GM19468 (cell line): ENCODE results near the gene FABP6.

Source experiments
- ATAC-seq: cut with Tn5 transposase; IDR thresholded peaks from one replicate; pipeline ENCODE4 v1.9.1; 2021; ENCODE audit warnings: mild to moderate bottlenecking, moderate library complexity, moderate number of reproducible peaks; ENCODE audit not compliant: unreplicated experiment; ENCODE audit errors: extremely low read depth

FABP6 gene

DNA sequence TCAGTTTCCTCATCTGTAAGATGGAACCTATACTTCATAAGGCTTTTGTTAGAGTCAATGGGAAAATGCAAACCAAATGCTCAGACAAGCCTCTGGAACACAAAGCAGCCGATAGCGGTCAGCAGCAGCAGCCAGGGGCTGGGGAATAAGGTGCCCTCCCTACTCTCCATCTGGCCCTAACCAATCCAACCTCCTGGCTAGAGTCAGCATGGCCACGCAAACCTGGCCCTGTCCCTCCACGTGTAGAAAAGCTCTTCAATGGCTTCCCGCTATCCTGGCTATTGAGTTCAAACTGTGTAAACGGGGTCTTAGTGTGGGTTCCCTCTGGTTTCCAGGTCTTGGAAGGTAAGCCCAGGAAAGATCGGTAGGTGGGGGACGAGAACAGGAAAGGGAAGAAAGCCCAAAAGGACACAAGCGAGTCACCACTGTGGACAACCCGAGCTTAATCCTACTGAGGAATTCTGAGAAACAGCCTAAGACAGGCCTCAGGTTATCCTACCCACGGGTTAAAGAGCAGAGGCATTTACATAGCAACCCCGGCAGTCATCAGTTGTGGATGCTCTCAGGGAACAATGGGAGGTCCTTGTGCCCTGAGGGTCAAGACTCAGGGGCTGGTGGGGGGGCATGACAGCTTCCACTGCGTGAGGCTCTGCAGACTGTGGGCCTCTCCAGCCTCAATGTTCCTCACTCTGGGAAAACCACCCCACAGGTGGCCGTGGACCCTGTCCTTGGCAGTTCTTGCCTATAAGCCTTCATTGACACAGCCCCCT is 30.9 kb downstream of the FABP6 start:
- ATAC-seq = no peak

DNA sequence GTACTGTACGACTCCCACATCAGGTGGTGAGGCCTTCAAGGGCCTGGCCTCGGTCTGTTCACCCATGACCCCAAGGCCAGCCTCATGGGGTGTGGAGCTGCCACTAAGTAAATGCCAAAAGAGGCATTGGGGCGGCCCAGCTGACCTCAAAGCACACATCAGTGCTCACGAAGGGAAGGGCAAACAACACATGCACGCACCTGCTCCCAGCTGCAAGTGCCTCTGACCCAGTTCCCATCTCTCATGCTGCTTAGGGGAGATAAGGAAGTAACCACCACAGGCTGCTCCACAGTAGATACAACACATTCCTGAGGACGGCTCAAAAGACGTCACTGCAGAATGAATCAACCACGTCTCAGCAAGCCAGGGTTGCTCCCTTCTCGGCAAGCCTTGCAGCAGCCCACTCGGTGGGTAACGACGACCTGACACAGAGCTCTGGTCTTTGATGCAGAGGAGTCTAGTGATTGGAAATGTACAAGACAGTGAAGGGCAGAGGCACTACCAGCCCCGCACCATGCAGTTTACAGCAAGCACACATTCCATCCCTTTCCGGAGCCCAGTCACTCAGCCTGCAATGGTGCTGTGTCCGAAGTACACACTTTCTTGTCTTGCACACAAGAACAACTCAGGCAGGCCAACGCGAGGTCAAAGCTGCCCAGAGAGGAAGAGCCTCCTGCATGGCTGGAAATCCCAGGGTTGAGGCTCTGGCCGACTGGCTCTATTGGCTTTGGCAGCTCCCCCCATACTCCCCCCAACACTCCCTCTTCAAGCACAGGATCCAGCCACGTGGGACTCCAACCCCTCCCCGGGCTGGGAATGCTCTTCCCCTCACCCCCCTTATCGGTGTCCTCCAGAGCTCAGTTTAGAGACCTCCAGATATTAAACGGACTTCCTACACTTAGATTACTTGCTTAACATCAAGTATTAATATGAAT is 31.8 kb downstream of the FABP6 start:
- ATAC-seq = no peak

DNA sequence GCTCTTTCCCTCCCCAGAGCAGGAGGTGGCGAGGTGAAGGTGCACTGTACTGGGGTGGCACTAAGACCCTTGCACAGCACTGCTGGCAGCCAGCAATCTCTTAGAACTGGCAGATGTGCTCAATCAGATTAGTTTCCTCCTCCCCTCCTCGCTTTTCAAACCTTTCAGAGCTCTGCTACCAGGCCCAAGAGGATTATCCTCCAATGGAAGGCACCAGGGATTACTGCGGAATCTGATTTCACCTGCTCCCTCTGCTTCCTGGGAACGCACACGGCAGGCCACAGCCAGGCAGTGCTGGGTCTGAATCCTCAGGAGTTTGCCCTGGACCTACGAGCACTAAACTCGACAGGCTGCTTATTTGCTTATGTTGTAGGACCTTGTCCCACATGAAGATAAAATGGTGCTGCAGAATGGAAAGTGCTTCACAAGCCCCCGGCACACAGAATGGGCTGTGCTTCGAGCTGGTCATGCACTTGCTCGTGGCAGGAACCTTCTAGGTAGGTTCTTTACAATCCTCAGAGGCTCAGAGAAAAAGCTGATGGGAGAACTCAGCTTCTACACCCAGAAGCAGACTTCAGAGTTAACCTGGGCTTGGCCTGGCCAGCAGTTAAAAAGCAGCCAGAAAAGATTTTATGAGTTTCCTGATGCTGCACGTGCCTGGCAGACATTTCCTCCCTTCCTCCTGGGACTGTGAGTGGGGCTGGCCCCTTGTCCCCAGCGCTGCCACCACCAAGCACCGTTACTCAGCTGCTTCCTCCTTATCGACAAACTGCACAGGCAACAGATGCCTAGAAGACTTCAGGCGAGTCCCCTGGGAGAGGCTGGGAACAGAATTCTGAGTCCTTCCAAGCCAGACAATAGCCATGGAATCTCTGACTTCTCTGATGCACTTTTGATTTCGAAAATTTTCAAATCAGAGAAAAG is 33.1 kb downstream of the FABP6 start:
- no peak for ATAC-seq

DNA sequence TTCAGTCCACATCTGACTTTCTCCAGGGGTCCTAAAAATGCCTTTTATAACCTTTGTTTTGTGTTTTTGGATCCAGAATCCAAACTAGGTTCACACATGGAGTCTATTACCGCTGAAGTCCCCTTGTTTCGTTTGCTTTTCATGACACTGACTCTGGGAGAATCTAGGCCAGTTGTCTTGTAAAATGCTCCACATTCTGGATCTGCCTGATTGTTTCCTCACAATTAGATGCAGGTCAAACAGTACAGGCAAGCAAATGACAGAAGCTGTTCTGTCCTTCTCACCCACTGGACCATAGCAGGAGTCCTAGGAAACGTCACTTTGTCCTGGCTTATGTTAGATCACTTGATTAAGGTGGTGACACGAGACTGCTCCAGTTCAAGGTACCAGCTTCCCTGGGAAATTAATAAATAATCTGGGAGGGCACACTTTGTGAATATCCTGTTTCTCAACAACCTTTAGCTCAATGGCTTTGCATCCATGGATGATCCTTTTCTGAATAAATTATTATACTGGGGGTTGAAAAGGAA is 34.1 kb downstream of the FABP6 start:
- ATAC-seq = no peak

DNA sequence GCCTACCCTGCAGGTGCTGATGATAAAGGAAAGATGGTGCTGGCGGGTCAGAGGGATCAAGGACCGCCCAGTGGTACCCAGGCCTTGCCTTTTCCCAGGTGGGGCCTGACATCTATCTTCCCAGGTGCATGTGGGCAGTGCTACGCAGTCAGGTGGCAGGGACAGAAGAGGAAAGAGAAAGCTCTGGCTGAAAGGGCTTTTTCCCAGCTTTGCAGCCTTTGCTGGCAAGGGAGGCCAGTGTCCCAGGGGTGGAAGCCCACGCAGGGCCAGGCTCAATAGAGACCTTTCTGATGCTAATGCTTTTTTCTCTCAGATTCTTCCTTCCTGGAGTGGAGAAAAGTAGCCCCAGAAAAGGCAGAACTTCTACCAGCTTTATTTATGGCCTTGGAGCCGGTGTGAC is 36.7 kb downstream of the FABP6 start:
- no peak for ATAC-seq

DNA sequence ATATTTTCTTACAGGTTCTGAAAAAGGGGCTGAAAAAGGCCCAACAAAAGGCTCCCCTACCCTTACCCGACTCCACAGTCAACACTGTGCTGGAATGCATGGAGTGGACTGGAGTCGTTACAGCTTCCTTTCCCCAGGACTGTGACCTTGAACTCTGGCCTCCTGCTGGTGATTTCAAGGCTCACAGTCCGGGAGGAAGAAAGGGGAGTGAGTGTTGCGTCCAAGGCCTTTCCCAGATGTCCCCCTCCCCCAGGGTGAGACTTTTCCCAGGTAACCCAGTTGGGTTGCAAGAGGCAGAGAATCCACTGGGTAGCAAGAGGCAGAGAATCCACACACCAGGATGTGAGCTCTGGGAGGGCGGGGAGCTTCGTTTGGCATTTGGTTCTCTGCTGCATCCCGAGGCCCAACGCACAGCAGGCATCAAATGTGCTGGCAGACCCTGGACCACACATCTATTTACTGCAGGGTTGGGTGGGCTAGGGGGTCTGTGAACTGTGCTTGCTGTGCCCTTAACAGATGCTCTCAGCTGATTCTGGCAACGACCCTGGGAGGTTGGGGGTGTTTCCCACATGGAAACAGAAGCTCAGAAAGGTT is 37.5 kb downstream of the FABP6 start:
- no peak for ATAC-seq

DNA sequence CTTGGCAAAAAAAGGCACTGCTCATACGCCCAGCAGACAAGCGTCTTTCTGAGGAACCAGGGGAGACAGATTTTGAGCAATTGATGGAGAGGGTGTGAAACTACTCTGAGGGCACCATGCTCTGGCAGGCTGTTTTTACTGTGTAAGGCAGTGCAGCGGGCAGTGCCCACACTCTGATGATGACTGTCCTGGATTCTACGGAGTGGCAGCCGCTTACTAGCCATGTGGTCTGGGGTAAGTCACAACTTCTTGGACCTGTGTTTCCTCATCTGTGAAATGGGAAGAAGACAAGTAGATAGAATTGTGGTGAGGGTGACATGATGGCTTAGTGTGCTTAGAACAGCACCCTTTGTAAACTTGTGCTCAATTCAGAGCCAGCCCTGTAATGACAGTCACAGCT is 38.8 kb downstream of the FABP6 start:
- ATAC-seq = no peak

DNA sequence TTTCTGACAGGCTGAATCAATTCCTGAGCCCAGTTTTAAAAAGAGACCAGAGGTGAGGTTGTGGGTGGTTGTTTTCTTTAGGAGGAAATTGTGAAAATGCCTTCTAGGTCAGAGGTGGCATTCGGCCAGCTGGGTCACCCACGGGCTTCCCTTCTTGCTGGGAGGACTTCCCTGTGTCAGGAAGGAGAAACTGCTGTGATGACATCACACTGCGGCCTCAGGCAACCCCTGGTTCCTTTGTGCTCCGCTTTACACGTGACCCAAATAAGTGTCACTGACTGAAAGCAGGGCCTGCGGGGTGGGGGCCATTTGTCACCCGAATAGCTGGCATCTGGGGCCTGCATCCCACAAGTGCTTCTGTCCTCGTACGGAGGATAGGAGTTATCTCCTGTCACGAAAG is 39.7 kb downstream of the FABP6 start:
- ATAC-seq = no peak

DNA sequence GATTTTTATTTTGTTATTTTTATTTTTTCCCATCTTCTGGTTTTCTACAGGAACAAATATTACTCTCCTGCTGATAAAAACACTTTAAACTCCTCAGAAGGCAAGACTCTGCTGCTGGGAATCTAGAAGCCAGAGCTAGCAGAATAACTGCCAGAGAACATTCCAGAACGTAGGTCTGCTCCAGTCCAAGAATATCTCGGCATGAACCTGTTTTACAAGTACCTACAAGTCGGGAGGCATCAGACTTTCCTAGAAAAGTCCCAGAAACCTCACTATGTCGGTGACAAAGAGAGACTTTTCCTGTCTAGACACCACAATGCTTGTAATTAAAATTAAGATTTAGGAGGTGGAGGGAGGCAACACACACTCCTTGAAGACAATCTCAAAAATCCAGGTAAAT is 41.4 kb downstream of the FABP6 start:
- ATAC-seq = no peak

DNA sequence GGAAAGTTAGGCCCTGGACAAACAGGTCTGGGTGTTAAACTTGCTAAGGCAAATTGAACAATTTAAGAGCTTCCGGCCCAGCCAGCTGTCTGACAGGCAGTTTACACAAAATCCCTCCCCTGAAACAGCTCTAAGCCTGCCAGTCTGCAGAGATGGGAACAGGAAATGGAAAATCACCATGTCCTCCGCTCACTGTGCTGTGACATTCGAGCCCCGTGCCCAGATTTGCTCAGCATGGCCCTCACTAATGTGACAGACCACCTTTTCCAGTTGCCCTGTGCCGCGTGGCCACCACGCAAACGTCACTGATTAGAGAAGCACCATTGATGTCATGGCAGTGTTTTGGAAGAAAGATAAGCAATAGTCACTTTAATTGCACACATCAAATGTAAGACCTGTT is 42.1 kb downstream of the FABP6 start:
- ATAC-seq = no peak

DNA sequence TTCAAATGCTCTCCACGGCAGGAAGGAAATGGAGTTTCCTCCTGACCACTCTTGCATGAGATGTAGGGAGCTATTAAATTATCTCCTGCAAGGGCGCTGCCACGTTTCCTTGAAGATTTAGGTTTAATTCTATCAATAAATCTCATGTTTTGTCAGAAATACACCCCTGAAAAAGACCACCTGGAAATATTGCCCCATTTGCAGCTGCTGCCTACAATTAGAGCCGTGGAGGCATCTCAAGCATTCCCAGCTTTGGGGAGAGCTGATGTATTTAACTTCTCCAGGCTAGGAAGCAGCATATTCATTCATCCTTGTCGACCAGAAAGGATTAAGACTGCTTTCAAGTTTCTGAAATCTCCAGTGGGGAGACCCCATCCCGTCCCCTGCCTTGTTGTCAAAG is 42.5 kb downstream of the FABP6 start:
- no peak for ATAC-seq

DNA sequence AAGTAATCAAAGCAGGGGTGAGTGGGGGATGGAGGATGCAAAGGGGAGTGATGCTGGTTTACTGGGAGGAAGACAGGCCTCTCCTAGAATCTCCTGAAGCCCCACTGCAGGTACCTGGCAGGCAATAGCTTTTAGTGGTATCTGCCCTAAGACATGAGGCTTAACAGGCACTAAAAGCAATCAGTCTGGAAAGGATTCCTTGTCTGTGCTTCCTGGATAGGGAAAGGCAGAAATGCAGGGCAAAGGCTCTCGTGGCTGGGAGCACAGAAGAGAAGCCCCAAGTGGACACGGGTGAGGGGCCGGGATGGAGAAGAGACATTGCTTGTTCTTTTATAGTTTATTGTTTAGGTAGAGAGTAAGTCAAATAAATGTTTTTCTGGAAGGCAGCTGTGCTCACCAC is 43.0 kb downstream of the FABP6 start:
- no peak for ATAC-seq

DNA sequence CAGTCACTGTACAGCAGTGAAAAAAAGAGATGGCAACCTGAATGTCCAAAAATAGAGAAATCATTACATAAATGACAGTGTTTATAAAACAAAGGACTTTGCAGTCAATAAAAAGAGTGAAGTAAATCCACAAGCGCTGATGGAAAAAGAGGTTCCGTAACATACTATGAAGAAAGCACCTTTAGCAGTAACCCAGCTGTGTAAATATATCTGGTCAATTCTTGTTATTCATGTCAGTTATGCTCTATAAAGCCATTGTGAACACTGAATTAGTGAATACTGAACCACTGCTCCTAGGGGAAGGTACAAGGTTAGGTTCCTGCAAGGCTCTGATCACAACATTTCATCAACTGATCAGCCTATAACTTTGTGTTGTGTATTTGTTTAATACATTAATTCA is 43.6 kb downstream of the FABP6 start:
- ATAC-seq = no peak

DNA sequence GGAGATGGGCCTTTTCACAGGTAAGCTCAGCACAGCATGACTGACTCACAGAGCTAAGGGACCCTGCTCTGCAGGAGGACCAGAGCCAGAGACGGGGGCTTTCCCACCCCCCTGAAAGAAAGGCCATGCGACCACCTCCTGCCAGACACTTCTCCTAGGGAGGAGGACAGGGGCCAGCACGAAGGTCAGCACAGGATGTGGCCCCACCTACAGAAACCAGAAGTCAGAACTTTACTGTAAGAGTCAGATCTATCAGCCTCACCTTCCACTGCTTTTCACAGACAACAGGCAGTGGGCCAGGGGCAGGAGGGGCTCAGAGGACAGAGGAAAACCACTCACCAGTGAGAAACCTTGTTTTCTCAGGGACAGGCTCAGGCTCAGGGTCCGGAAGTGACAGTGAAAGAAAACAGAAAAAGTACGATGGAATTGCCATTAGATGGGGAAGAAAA is 45.2 kb downstream of the FABP6 start:
- no peak for ATAC-seq

DNA sequence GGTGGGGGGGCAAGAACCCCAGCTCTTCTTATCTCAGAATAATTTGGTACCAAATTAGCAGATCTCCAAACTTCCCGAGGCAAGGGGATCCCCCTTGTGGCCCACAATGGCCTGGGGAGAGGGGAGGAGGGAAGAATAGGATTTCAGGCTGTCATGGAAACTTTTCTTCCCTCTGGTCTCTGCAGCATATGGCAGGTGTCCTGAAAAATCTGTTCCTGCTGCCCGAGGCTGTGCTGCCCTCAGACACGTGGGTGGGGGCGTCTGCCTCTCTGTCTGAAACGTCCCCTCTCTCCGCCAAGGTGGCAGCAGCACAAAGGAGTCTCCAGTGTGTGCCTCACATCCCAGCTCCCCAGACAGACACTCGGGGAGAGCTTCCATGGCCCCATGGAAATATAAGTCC is 49.0 kb downstream of the FABP6 start:
- no peak for ATAC-seq

DNA sequence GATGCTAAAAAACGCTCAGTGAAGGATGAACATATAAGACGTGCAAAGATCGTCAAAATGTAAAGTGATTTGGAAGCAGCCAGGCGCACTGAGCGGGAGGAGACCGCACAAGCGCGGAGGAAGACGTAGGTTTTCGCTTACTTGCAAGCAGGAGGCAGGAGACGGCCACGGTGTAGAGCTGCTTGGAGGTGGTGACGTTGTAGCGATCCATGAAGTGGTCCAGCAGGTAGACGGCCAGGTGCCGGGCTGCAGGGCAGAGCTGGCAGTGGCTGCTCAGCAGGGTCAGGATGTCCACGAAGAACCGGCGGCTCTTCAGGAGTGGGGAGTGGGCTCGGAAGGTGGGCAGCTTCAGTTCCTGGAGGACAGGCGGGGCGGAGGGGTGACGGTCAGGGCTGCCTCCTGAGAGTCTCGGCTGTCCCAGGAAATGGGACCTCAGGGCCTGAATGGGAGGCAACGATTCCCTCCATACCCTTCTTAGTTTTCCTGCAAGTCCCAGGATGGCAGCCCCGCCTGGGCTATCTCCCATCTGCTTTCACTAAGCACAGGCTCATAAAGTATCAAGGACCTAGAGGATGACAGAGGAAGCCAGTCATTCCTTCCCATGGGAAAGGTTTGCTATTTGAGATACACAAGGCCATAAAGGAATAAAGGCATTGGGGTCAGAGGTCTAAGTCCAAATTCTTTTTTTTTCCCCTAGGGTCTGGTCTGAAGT is 51.2 kb downstream of the FABP6 start:
- ATAC-seq = no peak

DNA sequence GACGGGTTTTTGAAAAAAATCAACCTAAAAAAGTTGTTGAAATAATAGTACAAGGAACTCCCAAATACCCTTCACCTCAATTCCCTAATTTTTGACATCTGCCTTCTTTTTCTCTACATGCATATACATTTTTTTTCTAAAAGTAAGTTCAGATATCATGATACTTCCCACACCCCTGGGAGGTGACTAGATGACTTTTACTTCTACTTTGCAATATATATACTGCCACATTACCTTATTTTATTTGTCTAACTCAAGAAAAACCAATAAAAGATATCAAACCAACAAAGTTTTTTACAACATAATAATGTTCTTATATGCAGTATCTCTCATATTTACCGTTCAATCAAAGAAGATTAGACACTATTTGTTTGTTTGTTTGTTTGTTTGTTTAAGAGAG is 52.0 kb downstream of the FABP6 start:
- no peak for ATAC-seq

DNA sequence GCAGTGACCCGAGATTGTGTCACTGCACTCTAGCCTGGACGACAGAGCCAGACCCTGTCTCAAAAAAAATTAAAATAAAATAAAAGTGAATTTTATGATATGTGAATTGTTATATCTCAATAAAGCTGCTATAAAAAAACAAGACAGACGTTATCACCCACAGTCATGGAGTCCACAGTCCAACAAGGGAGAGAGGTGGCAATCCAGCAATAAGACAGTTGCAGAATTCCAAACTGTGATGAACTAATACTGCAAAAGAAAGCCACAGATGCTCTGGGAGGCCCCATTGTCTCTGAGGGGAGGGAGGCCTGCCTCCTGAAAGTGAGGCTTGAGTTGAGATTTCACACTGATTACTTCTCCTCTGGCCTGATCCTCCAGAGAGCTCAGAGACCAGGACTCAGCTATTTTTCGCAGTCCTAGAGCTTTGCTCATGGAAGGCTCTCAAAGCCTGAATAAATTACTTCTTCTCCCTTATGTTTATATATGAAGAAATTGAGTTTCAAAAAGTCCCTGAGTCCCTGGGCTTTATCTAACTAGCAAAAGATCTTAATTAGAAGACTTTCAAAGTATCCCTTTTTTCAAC is 55.1 kb downstream of the FABP6 start:
- ATAC-seq = no peak

DNA sequence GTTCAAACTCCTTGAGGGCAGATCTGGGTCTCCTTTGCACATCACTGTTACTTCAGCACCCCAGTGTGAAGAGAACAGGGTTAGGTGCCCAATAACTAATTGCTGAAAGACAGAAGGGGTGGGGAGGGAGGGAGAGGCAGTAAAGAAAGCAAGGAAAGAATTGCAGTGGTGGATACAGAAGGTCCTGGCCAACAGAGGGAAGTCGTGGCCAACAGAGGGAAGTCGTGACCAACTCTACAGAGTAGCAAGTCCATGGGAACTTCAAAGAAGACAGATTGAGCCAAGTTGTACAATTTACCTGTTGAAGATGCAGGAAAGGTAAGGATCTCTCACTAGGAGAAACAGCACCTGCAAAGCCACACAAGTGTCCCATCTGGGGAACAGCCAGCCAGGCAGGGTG is 56.0 kb downstream of the FABP6 start:
- ATAC-seq = no peak
